ENCODE data around the gene FMN1. TPM values are rescaled to one million over a fixed set of nuclear protein-coding genes. Genes with fewer than 3 reads are reported as not detected.

FMN1 gene
- total and polyA plus RNA-seq, 2 of the 8 experiments (the other 6 are each of a cell fraction or from before 2014, with no cell fraction given) = 0.27 to 3.7 TPM

- TF ChIP-seq POU5F1 (IDR thresholded peaks at IDR 0.05; ENCODE audit: low read depth, low read length) (no peak), SRF (IDR thresholded peaks at IDR 0.05; ENCODE audit: low read depth, low read length) (no peak), YY1 (IDR thresholded peaks at IDR 0.05; ENCODE audit: low read depth, low read length) (no peak), HDAC6 (IDR thresholded peaks at IDR 0.05; ENCODE audit: low read depth, low read length) (no peak), BACH1 (IDR thresholded peaks at IDR 0.05; ENCODE audit: low read length) (no peak), EGR1 (IDR thresholded peaks at IDR 0.05; ENCODE audit: borderline replicate concordance, low read depth, low read length) (no peak), ATF3 (IDR thresholded peaks at IDR 0.05; ENCODE audit: insufficient read depth, low read depth, low read length) (no peak)
Measured at GRCh38 chr15:32818758-32819447, 375.6 kb downstream of the FMN1 start (continued).
